Measurements from ENCODE around the gene ITGB2. TPM values are rescaled to one million over a fixed set of nuclear protein-coding genes. Genes with fewer than 3 reads are reported as not detected.

Gene ITGB2
- total RNA-seq, 4 donors from 2014 or later, result 55.8 to 1,044 (median 162) TPM

- no peak for TF ChIP-seq CTCF (IDR thresholded peaks at IDR 0.05; ENCODE audit: low read depth)
Measured at GRCh38 chr21:44870748-44871495, 49.8 kb downstream of the ITGB2 start.

- no peak for TF ChIP-seq CTCF (IDR thresholded peaks at IDR 0.05; ENCODE audit: low read depth)
Measured at GRCh38 chr21:44869781-44870747, 50.6 kb downstream of the ITGB2 start.

- no peak for TF ChIP-seq CTCF (IDR thresholded peaks at IDR 0.05; ENCODE audit: low read depth)
Measured at GRCh38 chr21:44868707-44869106, 52.0 kb downstream of the ITGB2 start.

- TF ChIP-seq CTCF (IDR thresholded peaks at IDR 0.05; ENCODE audit: low read depth), result no peak
Measured at GRCh38 chr21:44867999-44868700, 52.5 kb downstream of the ITGB2 start.

- TF ChIP-seq CTCF (IDR thresholded peaks at IDR 0.05; ENCODE audit: low read depth), result no peak
Measured at GRCh38 chr21:44867464-44867863, 53.2 kb downstream of the ITGB2 start.

GRCh38 chr21:44866780-44867179, 53.9 kb downstream of the ITGB2 start:
- no peak for TF ChIP-seq CTCF (IDR thresholded peaks at IDR 0.05; ENCODE audit: low read depth)
